Trophoblast cell (in vitro differentiated cells and primary cell): Measurements from ENCODE around the gene RPS6KA4.

Source experiments
- DNase-seq, 2 donors: peaks; one replicate each; pipeline ENCODE4 v3.0.0-alpha.2; 2016
- H2AFZ ChIP-seq: 2 replicates; pipeline ENCODE4 v1.6.1; 2013; ENCODE audit warnings: low read length, moderate library complexity, mild to moderate bottlenecking; ENCODE audit not compliant: insufficient read depth, poor library complexity
- H2AK5ac ChIP-seq: 2 replicates; pipeline ENCODE4 v1.6.1; 2013; ENCODE audit warnings: mild to moderate bottlenecking, low read length
- H2BK120ac ChIP-seq: 2 replicates; pipeline ENCODE4 v1.6.1; 2013; ENCODE audit warnings: low read length, mild to moderate bottlenecking, moderate library complexity; ENCODE audit not compliant: insufficient read depth, poor library complexity
- H2BK12ac ChIP-seq: 2 replicates; pipeline ENCODE4 v1.6.1; 2013; ENCODE audit warnings: mild to moderate bottlenecking, low read length, moderate library complexity
- H2BK5ac ChIP-seq: 2 replicates; pipeline ENCODE4 v1.6.1; 2013; ENCODE audit warnings: low read length, low read depth, moderate library complexity, mild to moderate bottlenecking; ENCODE audit not compliant: poor library complexity
- H3K14ac ChIP-seq: 2 replicates; pipeline ENCODE4 v1.6.1; 2013; ENCODE audit warnings: mild to moderate bottlenecking, low read length
- H3K18ac ChIP-seq: 2 replicates; pipeline ENCODE4 v1.6.1; 2013; ENCODE audit warnings: mild to moderate bottlenecking, low read length
- H3K23ac ChIP-seq: 2 replicates; pipeline ENCODE4 v1.6.1; 2013; ENCODE audit warnings: low read length
- H3K27ac ChIP-seq: 2 replicates; pipeline ENCODE4 v1.5.1; 2013; ENCODE audit warnings: low read depth, mild to moderate bottlenecking, inconsistent platforms, low read length, moderate library complexity
- H3K27me3 ChIP-seq: 2 replicates; pipeline ENCODE4 v1.6.1; 2013; ENCODE audit warnings: inconsistent platforms, mild to moderate bottlenecking, low read length, moderate library complexity; ENCODE audit not compliant: insufficient read depth
- H3K36me3 ChIP-seq, 2 experiments: 1 replicate in 1 of 2; 2 replicates in 1 of 2; pipeline ENCODE4 v1.6.1; 2013; ENCODE audit warnings: low read length in 2 of 2, mild to moderate bottlenecking in 2 of 2, moderate library complexity in 1 of 2; ENCODE audit not compliant: insufficient read depth in 2 of 2, control insufficient read depth in 1 of 2
- H3K4ac ChIP-seq: 2 replicates; pipeline ENCODE4 v1.6.1; 2013; ENCODE audit warnings: low read depth, mild to moderate bottlenecking, low read length, moderate library complexity
- H3K4me1 ChIP-seq, 2 experiments: 1 replicate in 1 of 2; 2 replicates in 1 of 2; pipeline ENCODE4 v1.6.1; 2013; ENCODE audit warnings: low read length in 2 of 2, mild to moderate bottlenecking in 2 of 2, moderate library complexity in 1 of 2; ENCODE audit not compliant: insufficient read depth in 2 of 2, control insufficient read depth in 1 of 2
- H3K4me2 ChIP-seq: 2 replicates; pipeline ENCODE4 v1.6.1; 2013; ENCODE audit warnings: inconsistent platforms, mild to moderate bottlenecking, low read length, moderate library complexity
- H3K4me3 ChIP-seq: 2 replicates; pipeline ENCODE4 v1.5.1; 2013; ENCODE audit warnings: mild to moderate bottlenecking, low read depth, low read length, inconsistent platforms
- H3K79me1 ChIP-seq: one replicate; pipeline ENCODE4 v1.6.1; 2013; ENCODE audit warnings: low read length
- H3K79me2 ChIP-seq: 2 replicates; pipeline ENCODE4 v1.6.1; 2013; ENCODE audit warnings: low read length, mild to moderate bottlenecking; ENCODE audit not compliant: control insufficient read depth, insufficient read depth, poor library complexity
- H3K9ac ChIP-seq: 2 replicates; pipeline ENCODE4 v1.6.1; 2013; ENCODE audit warnings: mild to moderate bottlenecking, low read length
- H3K9me3 ChIP-seq: 2 replicates; pipeline ENCODE4 v1.6.1; 2013; ENCODE audit warnings: low read depth, mild to moderate bottlenecking, control low read depth, inconsistent platforms, low read length; ENCODE audit not compliant: insufficient read depth
- H4K12ac ChIP-seq: 2 replicates; pipeline ENCODE4 v1.6.1; 2013; ENCODE audit warnings: low read depth, mild to moderate bottlenecking, low read length, moderate library complexity
- H4K8ac ChIP-seq: 2 replicates; pipeline ENCODE4 v1.6.1; 2013; ENCODE audit warnings: low read depth, mild to moderate bottlenecking, low read length, moderate library complexity
- H4K91ac ChIP-seq: one replicate; pipeline ENCODE4 v1.6.1; 2013; ENCODE audit warnings: low read depth, mild to moderate bottlenecking, low read length, moderate library complexity
- WGBS: extraction: QIAGEN DNeasy Blood & Tissue Kit; methylation state at CpG from one replicate; pipeline ENCODE4 v1.1.7; 2013; ENCODE audit warnings: missing lambda C conversion rate; ENCODE audit not compliant: insufficient read length, insufficient coverage; ENCODE audit errors: extremely low coverage; 5-methylcytosine and 5-hydroxymethylcytosine counted together

Gene RPS6KA4

GRCh38 chr11:64357904-64358535 is 942 bp upstream of the RPS6KA4 start:
- peaks cover 29% of the 10 kb centered on the region for H3K79me1 ChIP-seq
- peak overlapping the region; percentile 22 for H3K4ac ChIP-seq
- H3K4me1 ChIP-seq = peaks cover 37 to 41% of the 10 kb centered on the region in 2 experiments
- peaks cover 11% of the 10 kb centered on the region for H3K79me2 ChIP-seq
- H2BK120ac ChIP-seq = peak overlapping the region; percentile 76
- H2BK5ac ChIP-seq = peak overlapping the region; percentile 74
- H3K36me3 ChIP-seq = peaks cover 21 to 26% of the 10 kb centered on the region in 2 experiments
- no peak overlapping the region for H3K23ac ChIP-seq
- peak overlapping the region; percentile 76 for H3K18ac ChIP-seq
- no peak overlapping the region for H3K4me3 ChIP-seq
- no peak for DNase-seq
- WGBS = no CpG with 5 or more reads among the region's 13 CpGs
- H3K27ac ChIP-seq = peak overlapping the region; percentile 82
- H3K27me3 ChIP-seq = no peaks in the 10 kb centered on the region
- no peak overlapping the region for H3K9ac ChIP-seq
- peak overlapping the region; percentile 13 for H2AFZ ChIP-seq
- peak overlapping the region; percentile 78 for H4K8ac ChIP-seq
- peak overlapping the region; percentile 88 for H4K91ac ChIP-seq
- H2AK5ac ChIP-seq = peak overlapping the region; percentile 96
- peak overlapping the region; percentile 31 for H2BK12ac ChIP-seq
- H3K14ac ChIP-seq = peak overlapping the region; percentile 25
- H4K12ac ChIP-seq = peak overlapping the region; percentile 2
- peak overlapping the region; percentile 90 for H3K4me2 ChIP-seq
- H3K9me3 ChIP-seq = peaks cover 3% of the 10 kb centered on the region

GRCh38 chr11:64358536-64358906 is 441 bp upstream of the RPS6KA4 start:
- Histone ChIP-seq H2BK5ac (peak overlapping the region; percentile 74), H2AK5ac (peak overlapping the region; percentile 96), H2BK12ac (peak overlapping the region; percentile 31), H3K9ac (peak overlapping the region; percentile 59), H4K91ac (peak overlapping the region; percentile 88), H3K4me1 (peaks cover 37 to 41% of the 10 kb centered on the region in 2 experiments), H3K14ac (peak overlapping the region; percentile 25), H2AFZ (peak overlapping the region; percentile 55), H3K23ac (no peak overlapping the region), H2BK120ac (peak overlapping the region; percentile 59), H3K27me3 (no peaks in the 10 kb centered on the region), H3K4me3 (peak overlapping the region; percentile 93), H3K79me1 (peaks cover 29% of the 10 kb centered on the region), H3K27ac (peak overlapping the region; percentile 82), H3K9me3 (peaks cover 3% of the 10 kb centered on the region), H3K79me2 (peaks cover 11% of the 10 kb centered on the region), H3K4ac (peak overlapping the region; percentile 22), H4K8ac (peak overlapping the region; percentile 78), H4K12ac (peak overlapping the region; percentile 2), H3K36me3 (peaks cover 25 to 31% of the 10 kb centered on the region in 2 experiments), H3K4me2 (peak overlapping the region; percentile 90), H3K18ac (peak overlapping the region; percentile 76)
- no peak for DNase-seq
- no CpG with 5 or more reads among the region's 7 CpGs for WGBS

- Histone ChIP-seq H4K12ac (no peak overlapping the region), H3K9me3 (peaks cover 3% of the 10 kb centered on the region), H2BK120ac (no peak overlapping the region), H2AK5ac (no peak overlapping the region), H3K18ac (peak overlapping the region; percentile 89), H3K79me2 (peaks cover 11% of the 10 kb centered on the region), H3K14ac (no peak overlapping the region), H3K27me3 (no peaks in the 10 kb centered on the region), H3K36me3 (peaks cover 27 to 35% of the 10 kb centered on the region in 2 experiments), H2BK12ac (no peak overlapping the region), H2AFZ (no peak overlapping the region), H3K9ac (no peak overlapping the region), H3K79me1 (peaks cover 29% of the 10 kb centered on the region), H3K4me3 (peak overlapping the region; percentile 93), H3K4me2 (peak overlapping the region; percentile 90), H3K27ac (no peak overlapping the region), H3K4me1 (peaks cover 34 to 40% of the 10 kb centered on the region in 2 experiments), H4K91ac (peak overlapping the region; percentile 98), H4K8ac (no peak overlapping the region), H3K23ac (no peak overlapping the region), H2BK5ac (peak overlapping the region; percentile 89), H3K4ac (peak overlapping the region; percentile 96)
- WGBS = no CpG with 5 or more reads among the region's 38 CpGs
- peak; percentile 52 to 69 for DNase-seq
Observed at GRCh38 chr11:64359712-64360445, 917 bp downstream of the RPS6KA4 start.

DNA sequence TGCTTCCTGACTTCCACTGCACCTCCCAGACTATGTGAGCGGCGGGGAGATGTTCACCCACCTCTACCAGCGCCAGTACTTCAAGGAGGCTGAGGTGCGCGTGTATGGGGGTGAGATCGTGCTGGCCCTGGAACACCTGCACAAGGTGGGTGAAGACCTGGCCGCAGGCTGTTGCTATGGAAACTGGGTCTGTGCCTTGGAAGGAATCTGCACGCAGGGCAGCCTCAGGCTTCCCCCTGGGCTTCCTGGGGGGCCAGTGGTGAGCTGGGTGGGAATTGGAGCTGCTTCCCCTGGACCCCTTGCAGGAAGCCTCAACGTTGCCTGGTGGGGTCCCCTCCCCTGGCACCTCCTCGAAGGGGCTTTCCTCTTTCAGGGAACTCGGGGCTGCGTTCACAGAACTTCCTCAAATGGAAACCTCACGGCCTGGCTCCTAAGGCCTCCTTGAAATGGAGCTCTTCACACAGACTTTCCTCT is 1.5 kb downstream of the RPS6KA4 start:
- Histone ChIP-seq H4K91ac (no peak overlapping the region), H3K23ac (no peak overlapping the region), H2AFZ (no peak overlapping the region), H3K18ac (no peak overlapping the region), H3K79me1 (peaks cover 26% of the 10 kb centered on the region), H3K9ac (no peak overlapping the region), H2BK120ac (no peak overlapping the region), H3K4me2 (peak overlapping the region; percentile 9), H3K4ac (no peak overlapping the region), H2BK12ac (no peak overlapping the region), H4K12ac (no peak overlapping the region), H3K27ac (no peak overlapping the region), H2AK5ac (no peak overlapping the region), H3K27me3 (no peaks in the 10 kb centered on the region), H3K4me1 (peaks cover 30 to 35% of the 10 kb centered on the region in 2 experiments), H4K8ac (no peak overlapping the region), H2BK5ac (no peak overlapping the region), H3K14ac (no peak overlapping the region), H3K4me3 (no peak overlapping the region), H3K9me3 (peaks cover 3% of the 10 kb centered on the region), H3K79me2 (peaks cover 9% of the 10 kb centered on the region), H3K36me3 (peaks cover 33 to 41% of the 10 kb centered on the region in 2 experiments)
- no peak for DNase-seq
- no CpG with 5 or more reads among the region's 13 CpGs for WGBS
